Neural progenitor cell (in vitro differentiated cells): ENCODE measurements around the gene COMMD10. TPM values are rescaled to one million over a fixed set of nuclear protein-coding genes. Genes with fewer than 3 reads are reported as not detected.

Experiments
- DNase-seq: peaks from one replicate; pipeline ENCODE4 v3.0.0-alpha.2; 2016; ENCODE audit warnings: low spot score
- H2AFZ ChIP-seq: fragments of 200-600 bp; sonication (generic); replicated peaks from 2 replicates; pipeline ENCODE4 v1.6.1; 2016; ENCODE audit warnings: antibody characterized with exemption
- H3F3A ChIP-seq: fragments of 200-600 bp; sonication (generic); 2 replicates; pipeline ENCODE4 v1.6.1; 2016; ENCODE audit warnings: antibody characterized with exemption, low read depth
- H3K27ac ChIP-seq: fragments of 200-600 bp; sonication (generic); 2 replicates; pipeline ENCODE4 v1.5.1; 2016; ENCODE audit warnings: mild to moderate bottlenecking
- H3K27me3 ChIP-seq: fragments of 200-600 bp; sonication (generic); 2 replicates; pipeline ENCODE4 v1.6.1; 2016; ENCODE audit warnings: mild to moderate bottlenecking, moderate library complexity
- H3K36me3 ChIP-seq: fragments of 200-600 bp; sonication (generic); 2 replicates; pipeline ENCODE4 v1.5.1; 2016
- H3K4me1 ChIP-seq: fragments of 200-600 bp; sonication (generic); 2 replicates; pipeline ENCODE4 v1.6.1; 2016; ENCODE audit warnings: mixed run types
- H3K4me2 ChIP-seq: fragments of 200-600 bp; sonication (generic); 2 replicates; pipeline ENCODE4 v1.6.1; 2016
- H3K4me3 ChIP-seq: fragments of 200-600 bp; sonication (generic); 2 replicates; pipeline ENCODE4 v1.5.1; 2016
- H3K79me2 ChIP-seq: fragments of 200-600 bp; sonication (generic); 2 replicates; pipeline ENCODE4 v1.6.1; 2016; ENCODE audit warnings: low read depth
- H3K9ac ChIP-seq: fragments of 200-600 bp; sonication (generic); 2 replicates; pipeline ENCODE4 v1.6.1; 2016
- H3K9me3 ChIP-seq: fragments of 200-600 bp; sonication (generic); 2 replicates; pipeline ENCODE4 v1.5.1; 2016; ENCODE audit warnings: low read depth
- H4K20me1 ChIP-seq: fragments of 200-600 bp; sonication (generic); 2 replicates; pipeline ENCODE4 v1.6.1; 2016; ENCODE audit warnings: low read depth
- H3K27ac Mint-ChIP-seq: 3 replicates; pipeline ENCODE4 v1.8.0; 2021; ENCODE audit warnings: mixed read lengths
- H3K27me3 Mint-ChIP-seq: 2 replicates; pipeline ENCODE4 v1.8.0; 2022; ENCODE audit warnings: low read depth, mild to moderate bottlenecking, inconsistent platforms, moderate library complexity, mixed read lengths; ENCODE audit not compliant: insufficient read depth
- H3K36me3 Mint-ChIP-seq: 3 replicates; pipeline ENCODE4 v1.8.0; 2021; ENCODE audit warnings: mixed read lengths
- H3K4me1 Mint-ChIP-seq: 3 replicates; pipeline ENCODE4 v1.8.0; 2021; ENCODE audit warnings: mixed read lengths
- H3K4me3 Mint-ChIP-seq: 3 replicates; pipeline ENCODE4 v1.8.0; 2021; ENCODE audit warnings: mild to moderate bottlenecking, moderate library complexity, mixed read lengths
- H3K9me3 Mint-ChIP-seq: 3 replicates; pipeline ENCODE4 v1.8.0; 2020; ENCODE audit warnings: mixed read lengths
- EZH2 ChIP-seq: fragments of 200-600 bp; sonication (generic); IDR thresholded peaks from 2 replicates; pipeline ENCODE4 v1.6.1; 2017; ENCODE audit warnings: antibody characterized with exemption, mild to moderate bottlenecking, moderate library complexity
- EZH2phosphoT487 ChIP-seq: fragments of 200-600 bp; sonication (generic); IDR thresholded peaks from 2 replicates; pipeline ENCODE4 v1.6.1; 2017; ENCODE audit warnings: antibody characterized with exemption
- total RNA-seq: library from RNA; depleted of rRNA; stranded (reverse); fragments of >200 nt; gene quantifications from 2 replicates; pipeline ENCODE4 v1.2.3, GENCODE V29; 2015; ENCODE audit warnings: low replicate concordance
- TF ChIP-seq, protein P1 (sequence below): fragments of 200-600 bp; sonication (generic); IDR thresholded peaks from 2 replicates; pipeline ENCODE4 v1.5.1; 2017; ENCODE audit warnings: antibody characterized with exemption, mild to moderate bottlenecking

The COMMD10 gene
- total RNA-seq, 1 donor from 2014 or later, result 77.0 TPM

DNA sequence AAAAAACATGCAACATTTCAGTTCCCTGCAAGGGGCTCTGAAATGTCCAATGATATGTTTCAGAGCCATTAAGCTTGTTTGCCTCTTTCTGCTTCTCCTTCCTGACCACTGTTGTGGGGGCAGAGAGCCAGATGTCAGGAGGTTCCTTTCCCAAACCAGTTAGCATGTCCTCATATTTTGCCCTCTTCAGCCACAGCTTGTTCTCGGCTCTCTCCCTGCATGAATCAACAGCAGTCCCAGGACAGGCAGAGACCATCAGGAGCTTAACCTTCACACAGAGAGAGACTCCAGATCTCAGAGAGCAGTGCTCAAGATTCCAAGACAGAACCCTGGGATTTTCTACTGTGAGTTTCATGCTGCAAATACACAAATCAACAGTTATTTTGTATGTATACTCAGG lies 218.5 kb downstream of the COMMD10 start:
- DNase-seq, result no peak
- Mint-ChIP-seq H3K27ac (no peak overlapping the region), H3K36me3 (peaks cover 36% of the 10 kb centered on the region), H3K4me3 (no peak overlapping the region), H3K9me3 (peaks cover 8% of the 10 kb centered on the region), H3K4me1 (no peaks in the 10 kb centered on the region), H3K27me3 (no peaks in the 10 kb centered on the region)
- no peak overlapping the region for H3K4me3 ChIP-seq
- H3K4me1 ChIP-seq, result no peaks in the 10 kb centered on the region
- H3K27me3 ChIP-seq, result no peaks in the 10 kb centered on the region
- H3K9me3 ChIP-seq, result peaks cover 2% of the 10 kb centered on the region
- TF ChIP-seq EZH2 (no peak), EZH2phosphoT487 (no peak)
- TF ChIP-seq, protein P1, sequence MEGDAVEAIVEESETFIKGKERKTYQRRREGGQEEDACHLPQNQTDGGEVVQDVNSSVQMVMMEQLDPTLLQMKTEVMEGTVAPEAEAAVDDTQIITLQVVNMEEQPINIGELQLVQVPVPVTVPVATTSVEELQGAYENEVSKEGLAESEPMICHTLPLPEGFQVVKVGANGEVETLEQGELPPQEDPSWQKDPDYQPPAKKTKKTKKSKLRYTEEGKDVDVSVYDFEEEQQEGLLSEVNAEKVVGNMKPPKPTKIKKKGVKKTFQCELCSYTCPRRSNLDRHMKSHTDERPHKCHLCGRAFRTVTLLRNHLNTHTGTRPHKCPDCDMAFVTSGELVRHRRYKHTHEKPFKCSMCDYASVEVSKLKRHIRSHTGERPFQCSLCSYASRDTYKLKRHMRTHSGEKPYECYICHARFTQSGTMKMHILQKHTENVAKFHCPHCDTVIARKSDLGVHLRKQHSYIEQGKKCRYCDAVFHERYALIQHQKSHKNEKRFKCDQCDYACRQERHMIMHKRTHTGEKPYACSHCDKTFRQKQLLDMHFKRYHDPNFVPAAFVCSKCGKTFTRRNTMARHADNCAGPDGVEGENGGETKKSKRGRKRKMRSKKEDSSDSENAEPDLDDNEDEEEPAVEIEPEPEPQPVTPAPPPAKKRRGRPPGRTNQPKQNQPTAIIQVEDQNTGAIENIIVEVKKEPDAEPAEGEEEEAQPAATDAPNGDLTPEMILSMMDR, result no peak
- H3K36me3 ChIP-seq, result peaks cover 2% of the 10 kb centered on the region
- no peak overlapping the region for H3K27ac ChIP-seq
- H2AFZ ChIP-seq, result no peak overlapping the region
- no peak overlapping the region for H3K4me2 ChIP-seq
- H3K79me2 ChIP-seq, result no peaks in the 10 kb centered on the region
- H4K20me1 ChIP-seq, result no peaks in the 10 kb centered on the region
- no peaks in the 10 kb centered on the region for H3F3A ChIP-seq
- H3K9ac ChIP-seq, result no peak overlapping the region

DNA sequence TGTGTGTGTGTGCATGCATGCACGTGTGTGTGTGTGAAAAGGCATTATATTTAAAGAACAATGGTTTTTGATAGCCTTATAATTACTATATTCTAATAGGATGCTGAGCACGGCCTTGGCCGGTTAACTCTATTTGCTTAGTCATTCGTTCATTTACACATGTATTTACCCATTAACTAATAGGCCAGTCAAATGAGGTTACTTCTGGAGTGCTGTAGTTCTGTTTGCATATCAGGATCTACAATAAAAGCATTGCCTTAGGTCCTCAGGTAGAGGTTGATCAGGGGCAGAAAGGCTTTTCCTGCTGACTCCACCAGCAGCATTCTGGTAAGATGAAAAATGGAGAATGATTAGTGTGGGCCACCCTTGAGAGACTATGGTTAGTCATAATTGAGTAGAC lies 219.0 kb downstream of the COMMD10 start:
- TF ChIP-seq, protein P1, result no peak
- no peak for TF ChIP-seq EZH2
- no peak overlapping the region for H3K27ac ChIP-seq
- H3K4me1 ChIP-seq, result no peaks in the 10 kb centered on the region
- no peak overlapping the region for H3K27ac Mint-ChIP-seq
- H3K36me3 Mint-ChIP-seq, result peaks cover 35% of the 10 kb centered on the region
- no peaks in the 10 kb centered on the region for H3K4me1 Mint-ChIP-seq
- H2AFZ ChIP-seq, result no peak overlapping the region
- peaks cover 7% of the 10 kb centered on the region for H3K9me3 ChIP-seq
- DNase-seq, result no peak
- no peak overlapping the region for H3K9ac ChIP-seq
- no peaks in the 10 kb centered on the region for H4K20me1 ChIP-seq
- H3K36me3 ChIP-seq, result peaks cover 7% of the 10 kb centered on the region
- no peak overlapping the region for H3K4me2 ChIP-seq
- H3F3A ChIP-seq, result no peaks in the 10 kb centered on the region
- no peaks in the 10 kb centered on the region for H3K27me3 ChIP-seq
- peaks cover 8% of the 10 kb centered on the region for H3K9me3 Mint-ChIP-seq
- no peaks in the 10 kb centered on the region for H3K27me3 Mint-ChIP-seq
- no peak overlapping the region for H3K4me3 ChIP-seq
- H3K79me2 ChIP-seq, result no peaks in the 10 kb centered on the region
- no peak overlapping the region for H3K4me3 Mint-ChIP-seq

DNA sequence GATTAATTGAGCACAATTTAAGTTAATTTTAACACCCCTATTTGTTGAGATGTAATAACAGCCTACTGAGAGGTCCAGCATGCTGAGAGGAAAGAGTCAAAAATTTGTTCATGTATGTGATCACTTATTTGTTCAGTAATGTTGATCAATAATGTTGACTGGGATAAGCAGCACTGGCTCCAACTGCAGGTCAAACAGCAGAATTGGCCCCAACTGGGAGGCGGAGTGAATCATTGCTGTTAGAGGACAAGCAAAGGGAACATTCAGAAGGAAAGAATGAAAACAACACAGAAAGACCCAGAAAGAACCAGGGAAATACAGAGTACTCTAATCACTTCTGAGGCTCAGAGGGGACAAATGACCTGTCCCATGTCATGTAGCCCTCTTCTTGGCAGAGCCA lies 221.1 kb downstream of the COMMD10 start:
- Histone ChIP-seq H2AFZ (no peak overlapping the region), H3K27me3 (no peaks in the 10 kb centered on the region), H3K4me2 (no peak overlapping the region), H3K4me1 (no peaks in the 10 kb centered on the region), H3K27ac (no peak overlapping the region), H3F3A (no peaks in the 10 kb centered on the region), H3K4me3 (no peak overlapping the region), H3K9ac (no peak overlapping the region), H3K9me3 (peaks cover 7% of the 10 kb centered on the region), H3K79me2 (no peaks in the 10 kb centered on the region), H3K36me3 (peaks cover 9% of the 10 kb centered on the region), H4K20me1 (no peaks in the 10 kb centered on the region)
- Mint-ChIP-seq H3K36me3 (peaks cover 37% of the 10 kb centered on the region), H3K27me3 (no peaks in the 10 kb centered on the region), H3K9me3 (peaks cover 21% of the 10 kb centered on the region), H3K4me1 (no peaks in the 10 kb centered on the region), H3K27ac (no peak overlapping the region), H3K4me3 (no peak overlapping the region)
- no peak for DNase-seq
- TF ChIP-seq EZH2 (no peak), EZH2phosphoT487 (no peak)
- TF ChIP-seq, protein P1, result no peak
